Measurements from ENCODE around the gene FGF11.

GRCh38 chr17:7406235-7406825, 33.0 kb upstream of the FGF11 start:
- TF ChIP-seq CTCF (IDR thresholded peaks at IDR 0.05) (no peak), EP300 (IDR thresholded peaks at IDR 0.05) (no peak), POLR2A (IDR thresholded peaks at IDR 0.05) (no peak)

Data from upper lobe of left lung (tissue), 4 donors.